ENCODE results near the gene KIFC3.
"Not testable (repeated sequence)": the region's sequence is repeated elsewhere in the genome, so short reads cannot be mapped to it uniquely, and the experiment has no call there.

Gene KIFC3

GRCh38 chr16:57722651-57723050, 79.6 kb downstream of the KIFC3 start:
- Histone ChIP-seq H3K4me3 (ENCODE audit: control insufficient read depth in 1 of 7, extremely low read depth in 1 of 7, insufficient read depth in 4 of 7, low read depth in 2 of 7, low read length in 6 of 7) (no peak overlapping the region), H3K4me1 (ENCODE audit: control extremely low read depth in 1 of 4, control insufficient read depth in 4 of 4, insufficient read depth in 4 of 4, low read length in 3 of 4) (peaks cover 0 to 45% (median 10%) of the 10 kb centered on the region in 4 experiments), H3K9me3 (ENCODE audit: control extremely low read depth in 1 of 5, control insufficient read depth in 4 of 5, insufficient read depth in 2 of 5, low read depth in 1 of 5, low read length in 4 of 5) (no peaks in the 10 kb centered on the region), H3K27ac (ENCODE audit: insufficient read depth in 1 of 2, low read depth in 1 of 2, low read length in 2 of 2, poor library complexity in 1 of 2, severe bottlenecking in 2 of 2) (no peak overlapping the region), H3K36me3 (ENCODE audit: control insufficient read depth in 4 of 4, insufficient read depth in 4 of 4, low read length in 3 of 4) (no peaks in the 10 kb centered on the region), H3K27me3 (replicated peaks in 2 of 5; ENCODE audit: control insufficient read depth in 4 of 5, insufficient read depth in 5 of 5, low read length in 4 of 5) (no peaks in the 10 kb centered on the region)
- WGBS (ENCODE audit: insufficient coverage): 100% methylated on average over 8 of the region's 11 CpGs
- CTCF ChIA-PET: interaction anchor here (0.6 to 11.7 kb wide), 13 partner anchors 9 to 149 kb away, joined by 3 to 72 read pairs (median 3); partner anchors contain the start of gene DRC7
- DNase-seq: no peak
- POLR2A ChIA-PET: interaction anchor here (1.0 kb wide), 1 partner anchor 13 kb away, joined by 3 read pairs; the partner anchor contains the start of gene KATNB1

GRCh38 chr16:57722210-57722499, 80.1 kb downstream of the KIFC3 start:
- H3K36me3 ChIP-seq (ENCODE audit: control insufficient read depth in 4 of 4, insufficient read depth in 4 of 4, low read length in 3 of 4): no peaks in the 10 kb centered on the region
- no peak overlapping the region for H3K27ac ChIP-seq (ENCODE audit: insufficient read depth in 1 of 2, low read depth in 1 of 2, low read length in 2 of 2, poor library complexity in 1 of 2, severe bottlenecking in 2 of 2)
- no peak overlapping the region for H3K4me3 ChIP-seq (ENCODE audit: control insufficient read depth in 1 of 7, extremely low read depth in 1 of 7, insufficient read depth in 4 of 7, low read depth in 2 of 7, low read length in 6 of 7)
- peaks cover 0 to 45% (median 10%) of the 10 kb centered on the region in 4 experiments for H3K4me1 ChIP-seq (ENCODE audit: control extremely low read depth in 1 of 4, control insufficient read depth in 4 of 4, insufficient read depth in 4 of 4, low read length in 3 of 4)
- ChIA-PET CTCF (interaction anchor here (0.6 to 11.7 kb wide), 9 partner anchors 9 to 149 kb away, joined by 3 to 72 read pairs (median 3); partner anchors contain the start of gene DRC7), POLR2A (no interaction called here)
- H3K27me3 ChIP-seq (replicated peaks in 2 of 5; ENCODE audit: control insufficient read depth in 4 of 5, insufficient read depth in 5 of 5, low read length in 4 of 5): no peaks in the 10 kb centered on the region
- 100% methylated on average over 2 of the region's 2 CpGs for WGBS (ENCODE audit: insufficient coverage)
- no peaks in the 10 kb centered on the region for H3K9me3 ChIP-seq (ENCODE audit: control extremely low read depth in 1 of 5, control insufficient read depth in 4 of 5, insufficient read depth in 2 of 5, low read depth in 1 of 5, low read length in 4 of 5)
- no peak for DNase-seq

GRCh38 chr16:57721356-57722209, 80.7 kb downstream of the KIFC3 start:
- no peak overlapping the region for H3K27ac ChIP-seq (ENCODE audit: insufficient read depth in 1 of 2, low read depth in 1 of 2, low read length in 2 of 2, poor library complexity in 1 of 2, severe bottlenecking in 2 of 2)
- WGBS (ENCODE audit: insufficient coverage): 91% methylated on average over 8 of the region's 17 CpGs
- ChIA-PET POLR2A (no interaction called here), CTCF (interaction anchor here (0.7 to 11.7 kb wide), 14 partner anchors 10 to 148 kb away, joined by 3 to 72 read pairs (median 3); partner anchors contain the start of gene DRC7)
- no peak overlapping the region for H3K4me3 ChIP-seq (ENCODE audit: control insufficient read depth in 1 of 7, extremely low read depth in 1 of 7, insufficient read depth in 4 of 7, low read depth in 2 of 7, low read length in 6 of 7)
- DNase-seq: no peak
- no peaks in the 10 kb centered on the region for H3K9me3 ChIP-seq (ENCODE audit: control extremely low read depth in 1 of 5, control insufficient read depth in 4 of 5, insufficient read depth in 2 of 5, low read depth in 1 of 5, low read length in 4 of 5)
- no peaks in the 10 kb centered on the region for H3K27me3 ChIP-seq (replicated peaks in 2 of 5; ENCODE audit: control insufficient read depth in 4 of 5, insufficient read depth in 5 of 5, low read length in 4 of 5)
- H3K36me3 ChIP-seq (ENCODE audit: control insufficient read depth in 4 of 4, insufficient read depth in 4 of 4, low read length in 3 of 4): no peaks in the 10 kb centered on the region
- peaks cover 0 to 45% (median 10%) of the 10 kb centered on the region in 4 experiments for H3K4me1 ChIP-seq (ENCODE audit: control extremely low read depth in 1 of 4, control insufficient read depth in 4 of 4, insufficient read depth in 4 of 4, low read length in 3 of 4)

- H3K27me3 ChIP-seq (replicated peaks in 2 of 5; ENCODE audit: control insufficient read depth in 4 of 5, insufficient read depth in 5 of 5, low read length in 4 of 5): no peaks in the 10 kb centered on the region
- CTCF ChIA-PET: interaction anchor here (0.6 to 11.7 kb wide), 14 partner anchors 9 to 144 kb away, joined by 3 to 72 read pairs (median 4); partner anchors contain the start of genes ADGRG3, DRC7 and KATNB1
- peak; percentile 77 to 88 (median 85) for DNase-seq
- H3K4me1 ChIP-seq (ENCODE audit: control extremely low read depth in 1 of 4, control insufficient read depth in 4 of 4, insufficient read depth in 4 of 4, low read length in 3 of 4): peaks cover 0 to 39% (median 6%) of the 10 kb centered on the region in 4 experiments
- no peak overlapping the region for H3K4me3 ChIP-seq (ENCODE audit: control insufficient read depth in 1 of 7, extremely low read depth in 1 of 7, insufficient read depth in 4 of 7, low read depth in 2 of 7, low read length in 6 of 7)
- no peaks in the 10 kb centered on the region for H3K36me3 ChIP-seq (ENCODE audit: control insufficient read depth in 4 of 4, insufficient read depth in 4 of 4, low read length in 3 of 4)
- H3K27ac ChIP-seq (ENCODE audit: insufficient read depth in 1 of 2, low read depth in 1 of 2, low read length in 2 of 2, poor library complexity in 1 of 2, severe bottlenecking in 2 of 2): no peak overlapping the region
- POLR2A ChIA-PET: no interaction called here
- WGBS (ENCODE audit: insufficient coverage): 67% methylated on average over 3 of the region's 3 CpGs
- H3K9me3 ChIP-seq (ENCODE audit: control extremely low read depth in 1 of 5, control insufficient read depth in 4 of 5, insufficient read depth in 2 of 5, low read depth in 1 of 5, low read length in 4 of 5): no peaks in the 10 kb centered on the region
Observed at GRCh38 chr16:57720142-57720575, 82.1 kb downstream of the KIFC3 start.

GRCh38 chr16:57714047-57714446, 88.2 kb downstream of the KIFC3 start:
- POLR2A ChIA-PET: no interaction called here
- Histone ChIP-seq H3K36me3 (ENCODE audit: control insufficient read depth in 4 of 4, insufficient read depth in 4 of 4, low read length in 3 of 4) (no peaks in the 10 kb centered on the region), H3K4me1 (ENCODE audit: control extremely low read depth in 1 of 4, control insufficient read depth in 4 of 4, insufficient read depth in 4 of 4, low read length in 3 of 4) (no peaks in the 10 kb centered on the region), H3K27ac (ENCODE audit: insufficient read depth in 1 of 2, low read depth in 1 of 2, low read length in 2 of 2, poor library complexity in 1 of 2, severe bottlenecking in 2 of 2) (no peak overlapping the region), H3K4me3 (ENCODE audit: control insufficient read depth in 1 of 7, extremely low read depth in 1 of 7, insufficient read depth in 4 of 7, low read depth in 2 of 7, low read length in 6 of 7) (no peak overlapping the region), H3K9me3 (ENCODE audit: control extremely low read depth in 1 of 5, control insufficient read depth in 4 of 5, insufficient read depth in 2 of 5, low read depth in 1 of 5, low read length in 4 of 5) (no peaks in the 10 kb centered on the region), H3K27me3 (replicated peaks in 2 of 5; ENCODE audit: control insufficient read depth in 4 of 5, insufficient read depth in 5 of 5, low read length in 4 of 5) (no peaks in the 10 kb centered on the region)
- WGBS (ENCODE audit: insufficient coverage): 98% methylated on average over 5 of the region's 6 CpGs
- no peak for DNase-seq
- CTCF ChIA-PET: interaction anchor here (0.7 to 1.5 kb wide), 8 partner anchors 11 to 137 kb away, joined by 3 to 5 read pairs (median 3); partner anchors contain the start of gene ADGRG3

- Histone ChIP-seq H3K4me1 (ENCODE audit: control extremely low read depth in 1 of 4, control insufficient read depth in 4 of 4, insufficient read depth in 4 of 4, low read length in 3 of 4) (peaks cover 0 to under 1% (median 0%) of the 10 kb centered on the region in 4 experiments), H3K9me3 (ENCODE audit: control extremely low read depth in 1 of 5, control insufficient read depth in 4 of 5, insufficient read depth in 2 of 5, low read depth in 1 of 5, low read length in 4 of 5) (no peaks in the 10 kb centered on the region), H3K27me3 (replicated peaks in 2 of 5; ENCODE audit: control insufficient read depth in 4 of 5, insufficient read depth in 5 of 5, low read length in 4 of 5) (no peaks in the 10 kb centered on the region), H3K4me3 (ENCODE audit: control insufficient read depth in 1 of 7, extremely low read depth in 1 of 7, insufficient read depth in 4 of 7, low read depth in 2 of 7, low read length in 6 of 7) (no peak overlapping the region), H3K27ac (ENCODE audit: insufficient read depth in 1 of 2, low read depth in 1 of 2, low read length in 2 of 2, poor library complexity in 1 of 2, severe bottlenecking in 2 of 2) (no peak overlapping the region), H3K36me3 (ENCODE audit: control insufficient read depth in 4 of 4, insufficient read depth in 4 of 4, low read length in 3 of 4) (no peaks in the 10 kb centered on the region)
- 96% methylated on average over 8 of the region's 8 CpGs for WGBS (ENCODE audit: insufficient coverage)
- POLR2A ChIA-PET: no interaction called here
- CTCF ChIA-PET: interaction anchor here (1.0 to 1.5 kb wide), 6 partner anchors 13 to 136 kb away, joined by 3 to 5 read pairs (median 3); partner anchors contain the start of gene ADGRG3
- no peak for DNase-seq
Observed at GRCh38 chr16:57713596-57713995, 88.7 kb downstream of the KIFC3 start.

- H3K27me3 ChIP-seq (replicated peaks in 2 of 5; ENCODE audit: control insufficient read depth in 4 of 5, insufficient read depth in 5 of 5, low read length in 4 of 5); H3K27ac ChIP-seq (ENCODE audit: insufficient read depth in 1 of 2, low read depth in 1 of 2, low read length in 2 of 2, poor library complexity in 1 of 2, severe bottlenecking in 2 of 2); H3K9me3 ChIP-seq (ENCODE audit: control extremely low read depth in 1 of 5, control insufficient read depth in 4 of 5, insufficient read depth in 2 of 5, low read depth in 1 of 5, low read length in 4 of 5); POLR2A ChIA-PET; H3K36me3 ChIP-seq (ENCODE audit: control insufficient read depth in 4 of 4, insufficient read depth in 4 of 4, low read length in 3 of 4); H3K4me3 ChIP-seq (ENCODE audit: control insufficient read depth in 1 of 7, extremely low read depth in 1 of 7, insufficient read depth in 4 of 7, low read depth in 2 of 7, low read length in 6 of 7); DNase-seq; H3K4me1 ChIP-seq (ENCODE audit: control extremely low read depth in 1 of 4, control insufficient read depth in 4 of 4, insufficient read depth in 4 of 4, low read length in 3 of 4): not testable (repeated sequence)
- WGBS (ENCODE audit: insufficient coverage): 94% methylated on average over 5 of the region's 6 CpGs
- CTCF ChIA-PET: interaction anchor here (0.8 to 1.3 kb wide), 3 partner anchors 11 to 56 kb away, joined by 3 read pairs; no protein-coding TSS in a partner anchor
Observed at GRCh38 chr16:57712569-57712968, 89.7 kb downstream of the KIFC3 start.
